IPS DF 6.9 (cell line): Measurements from ENCODE around the gene TMEM191C.
"Not testable (repeated sequence)": the region's sequence is repeated elsewhere in the genome, so short reads cannot be mapped to it uniquely, and the experiment has no call there.

ENCODE experiments used
- DNase-seq: peaks from one replicate; pipeline ENCODE4 v3.0.0-alpha.2; 2013; ENCODE audit warnings: low read depth, low spot score
- H3K27ac ChIP-seq: one replicate; pipeline ENCODE4 v1.5.1; 2013; ENCODE audit warnings: low read length, control low read depth
- H3K27me3 ChIP-seq: 2 replicates; pipeline ENCODE4 v1.6.1; 2013; ENCODE audit warnings: mild to moderate bottlenecking, low read length; ENCODE audit not compliant: control insufficient read depth, insufficient read depth
- H3K36me3 ChIP-seq: 2 replicates; pipeline ENCODE4 v1.6.1; 2013; ENCODE audit warnings: low read length; ENCODE audit not compliant: control insufficient read depth, insufficient read depth
- H3K4me1 ChIP-seq: 2 replicates; pipeline ENCODE4 v1.6.1; 2013; ENCODE audit warnings: low read length; ENCODE audit not compliant: control insufficient read depth, insufficient read depth
- H3K4me3 ChIP-seq: 2 replicates; pipeline ENCODE4 v1.5.1; 2013; ENCODE audit warnings: mild to moderate bottlenecking, low read length
- H3K9me3 ChIP-seq: 2 replicates; pipeline ENCODE4 v1.6.1; 2013; ENCODE audit warnings: low read length, inconsistent platforms; ENCODE audit not compliant: control insufficient read depth, insufficient read depth
- WGBS: extraction: QIAGEN DNeasy Blood & Tissue Kit; methylation state at CpG from one replicate; pipeline ENCODE4 v1.1.7; 2013; ENCODE audit warnings: mixed read lengths, missing lambda C conversion rate; ENCODE audit not compliant: insufficient read length, insufficient coverage; 5-methylcytosine and 5-hydroxymethylcytosine counted together

Gene TMEM191C

GRCh38 chr22:21489149-21489680, 22.0 kb downstream of the TMEM191C start:
- not testable (repeated sequence) for H3K36me3 ChIP-seq, H3K4me3 ChIP-seq, H3K9me3 ChIP-seq, H3K27me3 ChIP-seq, H3K4me1 ChIP-seq, DNase-seq, H3K27ac ChIP-seq
- WGBS, result no CpG with 5 or more reads among the region's 11 CpGs

GRCh38 chr22:21490556-21490955, 23.4 kb downstream of the TMEM191C start:
- not testable (repeated sequence) for H3K27me3 ChIP-seq, H3K36me3 ChIP-seq
- WGBS, result no CpG with 5 or more reads among the region's 6 CpGs

DNA sequence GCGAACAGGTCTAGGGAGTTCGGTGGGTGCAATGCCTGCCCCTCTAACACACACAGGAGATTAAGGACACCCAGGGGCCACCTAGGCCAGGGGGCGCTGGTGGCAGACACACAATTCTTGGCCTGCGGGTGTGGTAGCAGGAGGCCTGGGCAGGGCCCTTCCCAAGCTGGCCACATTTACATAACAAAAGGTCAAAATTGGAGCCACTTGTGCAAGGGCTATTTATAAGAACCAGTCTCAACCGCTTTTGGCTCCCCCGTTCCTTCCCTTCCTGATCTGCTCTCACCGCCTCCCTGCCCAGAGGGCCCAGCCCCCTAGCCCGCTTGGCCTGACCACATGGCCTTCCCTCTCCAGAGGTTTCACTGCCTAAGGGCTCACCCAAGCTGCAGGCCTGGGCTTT, 25.1 kb downstream of the TMEM191C start:
- H3K36me3 ChIP-seq, H3K4me3 ChIP-seq, H3K9me3 ChIP-seq, DNase-seq, H3K4me1 ChIP-seq, H3K27me3 ChIP-seq, H3K27ac ChIP-seq: not testable (repeated sequence)
- no CpG with 5 or more reads among the region's 8 CpGs for WGBS

More at GRCh38 chr22:21490556-21490955, 23.4 kb downstream of the TMEM191C start:
- H3K9me3 ChIP-seq, H3K27ac ChIP-seq, DNase-seq, H3K4me3 ChIP-seq, H3K4me1 ChIP-seq: not testable (repeated sequence)

DNA sequence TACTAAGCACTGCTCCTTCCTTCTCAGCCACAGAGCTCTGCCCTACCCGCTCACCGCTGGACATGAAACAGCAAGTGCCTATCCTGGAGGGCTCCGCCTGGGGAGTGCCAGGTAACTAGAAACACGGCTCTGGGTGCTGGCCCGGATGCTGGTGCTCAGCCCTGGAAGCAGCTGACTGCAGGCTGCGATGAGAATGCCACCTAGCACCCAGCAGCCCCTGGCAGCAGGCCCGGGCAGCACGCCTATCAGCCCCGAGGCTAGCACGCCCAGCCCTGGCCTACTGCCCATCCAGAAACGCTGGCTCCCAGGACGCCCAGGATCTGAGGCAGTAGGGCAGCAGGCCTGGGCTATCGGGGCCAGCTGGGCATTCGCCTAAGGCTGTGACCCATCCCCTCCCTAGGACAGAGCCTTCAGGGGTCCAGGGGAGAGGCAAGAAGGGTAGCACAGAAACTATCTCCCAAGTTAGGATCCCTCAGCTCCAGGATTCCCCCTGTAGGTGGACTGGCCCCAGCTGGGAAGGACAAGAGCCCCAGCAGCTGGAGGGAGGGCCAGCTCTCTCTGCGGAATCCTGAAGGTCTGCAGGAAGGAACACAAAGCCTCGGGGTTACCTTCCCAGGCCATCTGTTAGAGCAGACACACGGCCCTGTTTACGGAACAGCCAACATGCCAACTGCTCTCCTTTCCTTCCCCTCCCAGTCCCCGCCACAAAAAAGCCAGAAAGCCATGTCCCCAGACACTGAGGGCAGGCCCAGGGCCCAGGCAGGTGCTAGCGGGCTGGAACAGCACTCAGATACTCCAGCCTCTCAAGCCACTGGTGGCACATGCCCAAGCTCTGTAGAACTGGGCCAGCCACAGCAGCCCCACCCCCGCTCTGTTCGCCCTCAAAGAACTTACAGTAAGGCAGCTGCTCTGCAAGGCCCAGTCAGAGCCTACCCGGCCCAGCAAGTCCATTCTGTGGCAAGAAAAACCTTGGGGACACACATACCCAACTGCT, 26.9 kb downstream of the TMEM191C start:
- H3K27ac ChIP-seq, H3K27me3 ChIP-seq, H3K9me3 ChIP-seq, H3K4me1 ChIP-seq, H3K4me3 ChIP-seq, DNase-seq, H3K36me3 ChIP-seq: not testable (repeated sequence)
- no CpG with 5 or more reads among the region's 23 CpGs for WGBS

GRCh38 chr22:21497984-21498383, 30.8 kb downstream of the TMEM191C start:
- not testable (repeated sequence) for H3K9me3 ChIP-seq, H3K27ac ChIP-seq, H3K27me3 ChIP-seq, H3K36me3 ChIP-seq, H3K4me3 ChIP-seq, H3K4me1 ChIP-seq, DNase-seq
- no CpG with 5 or more reads among the region's 4 CpGs for WGBS

DNA sequence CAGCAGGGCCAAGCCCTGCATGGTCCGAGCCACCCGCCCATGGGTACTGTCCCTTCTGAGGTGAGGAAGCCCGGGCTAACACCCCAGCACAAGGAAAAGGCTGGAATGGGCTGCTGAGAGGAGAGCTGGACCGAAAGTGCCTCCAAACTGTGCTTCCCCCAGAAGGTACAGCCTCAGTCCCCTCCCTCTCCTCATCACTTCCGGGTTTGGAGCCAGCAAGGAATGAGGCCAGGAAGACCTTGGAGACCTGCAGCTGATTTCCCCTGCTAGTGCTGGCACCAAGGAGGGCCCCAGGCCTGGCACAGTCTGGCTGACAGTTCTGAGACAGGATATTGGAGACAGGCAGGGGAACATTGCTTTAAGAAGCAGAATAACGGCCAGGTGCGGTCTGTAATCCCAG, 31.3 kb downstream of the TMEM191C start:
- H3K27ac ChIP-seq, H3K27me3 ChIP-seq, DNase-seq, H3K4me1 ChIP-seq, H3K4me3 ChIP-seq, H3K36me3 ChIP-seq, H3K9me3 ChIP-seq: not testable (repeated sequence)
- WGBS, result no CpG with 5 or more reads among the region's 7 CpGs

- H3K27me3 ChIP-seq, result not testable (repeated sequence)
- no CpG with 5 or more reads among the region's 16 CpGs for WGBS
Measured at GRCh38 chr22:21499623-21500506, 32.7 kb downstream of the TMEM191C start.

DNA sequence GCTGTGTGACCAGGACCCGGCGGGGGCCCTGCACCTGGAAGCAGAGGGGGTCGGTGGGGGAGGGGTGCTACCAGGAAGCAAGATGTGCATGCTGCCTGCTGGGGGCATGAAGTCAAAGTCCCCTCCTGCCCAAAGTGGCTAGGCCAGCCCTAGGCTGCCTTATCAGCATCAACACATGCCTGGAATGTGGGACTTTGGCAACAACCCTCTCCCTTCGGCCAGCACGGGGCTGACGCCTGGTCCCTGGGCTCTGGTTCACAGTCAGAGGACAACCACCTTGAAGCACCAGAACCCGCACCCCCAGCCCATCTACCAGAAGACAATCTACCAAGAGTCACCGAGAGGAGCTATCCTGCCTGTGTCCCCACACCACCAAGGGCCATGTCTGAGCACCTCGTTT, 43.2 kb downstream of the TMEM191C start:
- H3K4me1 ChIP-seq, H3K4me3 ChIP-seq, H3K9me3 ChIP-seq, H3K27me3 ChIP-seq, DNase-seq, H3K36me3 ChIP-seq, H3K27ac ChIP-seq: not testable (repeated sequence)
- no CpG with 5 or more reads among the region's 9 CpGs for WGBS

More at GRCh38 chr22:21499623-21500506, 32.7 kb downstream of the TMEM191C start:
- DNase-seq, H3K4me3 ChIP-seq, H3K36me3 ChIP-seq, H3K4me1 ChIP-seq, H3K27ac ChIP-seq, H3K9me3 ChIP-seq: not testable (repeated sequence)

DNA sequence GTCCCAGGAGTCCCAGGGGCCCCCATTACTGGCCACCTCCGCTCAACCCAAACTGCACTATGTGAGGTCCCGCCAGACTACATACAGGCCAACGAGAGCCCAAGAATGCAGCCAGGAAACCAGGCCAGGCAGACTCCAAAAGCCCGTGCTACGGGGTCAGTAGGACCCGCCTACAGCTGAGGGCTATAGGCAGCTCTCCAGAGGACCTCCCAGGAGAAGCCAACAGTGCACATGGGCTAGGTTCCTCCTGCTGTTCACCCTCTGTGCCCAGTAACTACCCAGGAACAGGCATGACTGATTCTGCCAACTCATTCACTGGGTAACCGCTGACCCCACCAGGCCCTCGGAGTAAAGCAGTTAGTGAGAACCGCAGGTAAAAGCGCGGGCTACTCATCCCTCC, 44.8 kb downstream of the TMEM191C start:
- WGBS, result no CpG with 5 or more reads among the region's 11 CpGs
- not testable (repeated sequence) for H3K36me3 ChIP-seq, H3K27ac ChIP-seq, H3K9me3 ChIP-seq, H3K4me3 ChIP-seq, H3K27me3 ChIP-seq, H3K4me1 ChIP-seq, DNase-seq

DNA sequence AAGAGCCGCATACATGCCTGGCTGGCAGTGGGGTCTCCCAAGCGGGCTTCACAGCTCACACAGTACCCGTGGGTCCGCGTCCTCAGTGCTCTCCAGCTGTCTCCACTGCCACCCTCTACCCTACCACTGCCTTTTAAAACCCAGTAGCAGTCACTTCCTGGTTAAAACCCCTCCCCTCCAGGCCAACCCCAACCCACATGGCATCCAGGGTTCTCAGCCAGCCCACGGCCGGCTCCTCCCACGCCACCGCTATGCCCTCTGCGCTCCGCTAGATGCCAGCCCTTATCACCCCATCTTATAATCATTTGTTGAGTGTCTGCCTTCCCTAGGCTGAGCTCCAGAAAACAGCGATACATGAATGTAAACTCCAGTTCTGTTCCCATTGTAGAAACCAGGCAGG, 46.9 kb downstream of the TMEM191C start:
- not testable (repeated sequence) for H3K4me3 ChIP-seq, DNase-seq, H3K4me1 ChIP-seq, H3K27me3 ChIP-seq, H3K36me3 ChIP-seq, H3K27ac ChIP-seq, H3K9me3 ChIP-seq
- WGBS, result no CpG with 5 or more reads among the region's 12 CpGs
